ENCODE measurements around the gene NGFR.

Gene NGFR

GRCh38 chr17:49512296-49513043 lies 17.4 kb downstream of the NGFR start:
- TF ChIP-seq ZNF274 (IDR thresholded peaks at IDR 0.05; ENCODE audit: low read depth, low read length): no peak
- H3K4me3 ChIP-seq (ENCODE audit: low read length): no peak overlapping the region

- no peak overlapping the region for H3K4me3 ChIP-seq (ENCODE audit: low read length)
- TF ChIP-seq ZNF274 (IDR thresholded peaks at IDR 0.05; ENCODE audit: low read depth, low read length): no peak
Measured at GRCh38 chr17:49513044-49513395, 17.9 kb downstream of the NGFR start.

GRCh38 chr17:49513641-49514040 lies 18.5 kb downstream of the NGFR start:
- TF ChIP-seq ZNF274 (IDR thresholded peaks at IDR 0.05; ENCODE audit: low read depth, low read length): no peak
- H3K4me3 ChIP-seq (ENCODE audit: low read length): no peak overlapping the region

- H3K4me3 ChIP-seq (ENCODE audit: low read length): no peak overlapping the region
- TF ChIP-seq ZNF274 (IDR thresholded peaks at IDR 0.05; ENCODE audit: low read depth, low read length): no peak
Measured at GRCh38 chr17:49514071-49514721, 19.1 kb downstream of the NGFR start.

DNA sequence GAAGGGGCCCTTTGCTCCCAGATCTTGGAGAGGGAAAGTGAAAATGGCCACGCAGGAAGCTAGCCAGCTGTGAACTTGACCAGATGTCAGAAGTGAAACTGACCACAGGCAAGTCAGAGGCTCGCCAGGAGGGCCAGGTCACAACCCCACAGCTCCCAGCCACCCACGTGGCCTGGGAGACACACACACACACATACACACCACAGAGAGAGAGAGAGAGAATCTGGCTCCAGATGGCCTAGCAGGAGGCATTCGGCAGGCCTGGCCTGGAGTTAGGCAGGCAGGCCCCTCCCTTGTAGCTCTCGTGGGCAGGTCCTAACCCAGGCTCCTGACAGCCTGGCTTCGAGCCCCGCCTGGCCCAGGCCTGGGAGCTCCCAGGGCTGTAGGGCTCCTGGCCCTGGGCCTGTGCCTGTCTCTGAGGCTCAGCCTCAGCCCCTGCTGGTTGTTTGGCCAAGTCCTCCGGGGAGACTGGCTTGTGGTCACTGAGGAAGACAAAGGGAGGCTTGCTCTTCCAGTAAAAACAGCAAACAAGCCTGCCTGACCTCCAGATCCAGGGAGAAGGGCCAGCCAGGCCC lies 20.2 kb downstream of the NGFR start:
- no peak overlapping the region for H3K4me3 ChIP-seq (ENCODE audit: low read length)
- TF ChIP-seq ZNF274 (IDR thresholded peaks at IDR 0.05; ENCODE audit: low read depth, low read length): no peak

DNA sequence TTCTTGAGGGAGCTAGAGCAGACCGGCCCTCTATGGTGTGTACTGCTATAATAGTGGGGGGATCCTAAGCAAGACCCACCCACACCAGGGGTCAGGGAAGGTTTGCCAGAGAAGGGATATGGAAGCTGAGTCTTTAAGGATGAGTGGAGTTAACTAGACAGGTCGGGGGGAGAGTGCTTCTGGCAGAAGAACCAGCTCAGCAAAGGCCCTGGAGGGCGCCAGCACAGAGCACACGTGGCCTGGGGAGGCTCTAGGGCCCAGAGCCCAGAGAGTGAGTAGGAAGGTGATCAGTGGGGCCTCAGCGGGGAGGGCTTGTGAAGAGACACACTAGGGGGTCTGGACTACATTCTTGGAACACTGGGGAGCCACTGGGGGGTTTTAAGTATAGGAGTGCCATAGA lies 21.1 kb downstream of the NGFR start:
- no peak overlapping the region for H3K4me3 ChIP-seq (ENCODE audit: low read length)
- no peak for TF ChIP-seq ZNF274 (IDR thresholded peaks at IDR 0.05; ENCODE audit: low read depth, low read length)

DNA sequence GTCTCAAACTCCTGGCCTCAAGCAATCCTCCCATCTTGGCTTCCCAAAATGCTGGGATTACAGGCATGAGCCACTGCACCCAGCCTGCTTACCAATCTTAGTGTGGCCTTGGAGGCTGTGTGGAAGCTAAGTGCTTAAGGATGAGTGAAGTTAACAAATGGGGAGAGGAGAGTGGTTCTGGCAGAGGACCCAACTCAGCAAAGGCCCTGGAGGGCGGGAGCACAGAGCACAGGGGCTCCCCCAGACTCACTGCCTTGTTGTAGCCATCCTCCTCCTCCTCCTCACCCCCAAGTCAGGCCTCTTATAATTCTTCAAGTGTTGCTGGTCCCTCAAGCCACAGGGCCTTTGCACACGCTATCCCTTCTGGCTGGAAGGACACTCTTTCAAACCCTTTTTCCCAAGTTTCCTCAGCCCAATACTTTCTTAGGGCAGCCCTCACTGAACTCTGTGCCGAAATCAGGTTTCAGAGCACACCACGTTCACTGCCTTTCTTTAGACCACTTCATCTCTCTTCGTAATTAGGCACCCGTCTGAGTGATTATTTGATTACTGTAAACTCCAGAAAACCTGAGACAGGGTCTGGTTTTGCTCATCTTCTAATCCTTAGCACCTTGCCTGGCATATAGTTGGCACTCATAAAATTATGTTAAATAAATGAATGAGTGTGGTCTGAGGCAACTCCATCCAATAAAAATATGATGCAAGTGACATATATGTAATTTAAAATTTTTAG lies 23.4 kb downstream of the NGFR start:
- TF ChIP-seq ZNF274 (IDR thresholded peaks at IDR 0.05; ENCODE audit: low read depth, low read length): no peak
- no peak overlapping the region for H3K4me3 ChIP-seq (ENCODE audit: low read length)

- no peak overlapping the region for H3K4me3 ChIP-seq (ENCODE audit: low read length)
- TF ChIP-seq ZNF274 (IDR thresholded peaks at IDR 0.05; ENCODE audit: low read depth, low read length): no peak
Measured at GRCh38 chr17:49519781-49520180, 24.7 kb downstream of the NGFR start.

DNA sequence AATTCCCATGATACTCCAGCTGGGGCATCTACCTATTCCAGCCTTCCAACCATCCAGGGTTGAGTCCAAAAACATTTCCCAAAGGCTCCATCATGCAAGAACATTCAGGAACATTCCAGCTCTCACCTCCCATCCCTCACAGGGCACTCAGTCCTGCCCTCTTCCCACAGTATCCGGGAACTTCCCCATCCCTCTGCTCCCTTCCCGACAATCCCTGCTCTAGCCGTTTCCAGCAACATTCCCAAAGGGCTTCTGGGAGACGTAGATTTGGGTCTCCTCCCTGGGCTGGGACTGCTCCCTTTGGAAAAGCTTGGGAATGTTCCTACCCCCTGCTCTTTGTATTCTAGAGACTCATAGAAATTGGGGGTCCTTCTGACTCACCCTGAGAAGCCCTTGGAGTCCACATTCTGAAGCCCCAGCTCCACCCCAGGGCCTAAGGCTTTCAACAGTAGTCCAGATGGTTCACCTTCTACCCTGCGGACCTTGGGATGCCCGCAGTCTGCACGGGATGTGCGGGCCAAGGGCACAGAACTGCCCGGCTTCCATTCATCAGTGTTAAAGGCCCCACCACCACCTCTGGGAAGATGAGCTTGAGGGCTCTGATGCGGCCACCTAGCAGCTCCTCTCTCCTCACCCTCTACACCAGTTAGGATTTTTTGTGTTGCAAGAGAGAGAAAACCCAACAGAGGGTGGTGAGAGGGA lies 25.4 kb downstream of the NGFR start:
- H3K4me3 ChIP-seq (ENCODE audit: low read length): no peak overlapping the region
- TF ChIP-seq ZNF274 (IDR thresholded peaks at IDR 0.05; ENCODE audit: low read depth, low read length): no peak

- no peak for TF ChIP-seq ZNF274 (IDR thresholded peaks at IDR 0.05; ENCODE audit: low read depth, low read length)
- no peak overlapping the region for H3K4me3 ChIP-seq (ENCODE audit: low read length)
Measured at GRCh38 chr17:49521088-49521450, 26.0 kb downstream of the NGFR start.

DNA sequence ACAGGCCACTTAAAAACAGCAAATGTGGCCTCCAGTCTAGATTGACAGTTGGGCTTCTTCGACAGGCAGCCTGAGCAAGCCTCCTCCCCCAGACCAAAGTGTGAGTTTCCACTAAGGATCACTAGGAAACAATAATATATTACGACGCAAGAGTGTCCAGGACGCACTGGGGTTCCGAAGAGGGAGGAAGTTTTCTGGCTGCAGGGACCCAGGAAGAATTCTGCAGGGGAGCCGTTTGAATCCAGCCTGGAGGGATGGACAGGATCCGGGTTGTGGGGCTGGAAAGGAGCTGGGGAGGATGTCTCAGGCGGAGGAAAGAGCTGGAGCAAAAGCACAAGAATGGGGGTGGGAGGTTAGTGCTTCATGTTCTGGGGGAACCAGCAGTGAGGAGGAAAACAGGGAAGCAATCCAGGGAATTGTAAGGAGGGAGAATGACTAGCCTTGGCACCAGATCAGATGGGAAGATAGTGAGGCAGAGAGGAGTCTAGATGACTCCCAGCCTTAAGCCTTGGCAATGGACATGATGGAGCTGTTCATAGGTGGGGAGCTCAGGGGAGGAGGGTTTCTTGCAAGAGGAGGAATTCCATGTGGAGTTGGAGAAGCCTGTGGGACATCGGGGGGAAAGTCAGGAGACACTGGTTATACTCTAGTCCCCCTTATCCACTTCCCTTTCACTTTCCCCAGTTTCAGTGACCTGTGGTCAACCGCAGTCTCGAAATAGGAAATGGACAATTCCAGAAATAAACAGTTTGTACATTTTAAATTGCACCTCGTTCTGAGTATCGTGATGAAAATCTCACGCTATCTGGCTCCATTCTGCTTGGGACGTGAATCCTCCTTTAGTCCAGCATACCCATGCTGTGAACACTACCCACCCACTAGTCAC lies 26.6 kb downstream of the NGFR start:
- TF ChIP-seq ZNF274 (IDR thresholded peaks at IDR 0.05; ENCODE audit: low read depth, low read length): no peak

GRCh38 chr17:49522357-49522890 lies 27.3 kb downstream of the NGFR start:
- no peak overlapping the region for H3K4me3 ChIP-seq (ENCODE audit: low read length)
- no peak for TF ChIP-seq ZNF274 (IDR thresholded peaks at IDR 0.05; ENCODE audit: low read depth, low read length)

More for the DNA sequence above, 26.6 kb downstream of the NGFR start:
- no peak overlapping the region for H3K4me3 ChIP-seq (ENCODE audit: low read length)

DNA sequence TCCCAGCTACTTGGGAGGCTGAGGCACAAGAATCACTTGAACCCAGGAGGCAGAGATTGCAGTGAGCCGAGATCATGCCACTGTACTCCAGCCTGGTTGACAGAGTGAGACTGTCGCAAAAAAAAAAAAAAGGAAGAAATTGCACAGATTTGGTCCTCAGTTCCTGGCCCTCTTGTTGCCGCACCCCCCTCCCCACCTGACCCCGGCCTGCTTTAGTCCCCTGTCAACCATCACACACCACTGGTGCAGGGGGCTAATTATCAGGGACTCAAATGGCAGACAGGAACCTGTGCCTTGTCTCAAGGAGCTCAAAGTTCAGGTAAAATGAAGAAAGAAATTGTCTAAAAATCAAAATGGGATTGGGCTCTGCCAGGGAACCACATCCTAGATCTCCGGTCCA lies 28.1 kb downstream of the NGFR start:
- no peak overlapping the region for H3K4me3 ChIP-seq (ENCODE audit: low read length)
- no peak for TF ChIP-seq ZNF274 (IDR thresholded peaks at IDR 0.05; ENCODE audit: low read depth, low read length)
